ENCODE data around the gene MGMT.

DNA sequence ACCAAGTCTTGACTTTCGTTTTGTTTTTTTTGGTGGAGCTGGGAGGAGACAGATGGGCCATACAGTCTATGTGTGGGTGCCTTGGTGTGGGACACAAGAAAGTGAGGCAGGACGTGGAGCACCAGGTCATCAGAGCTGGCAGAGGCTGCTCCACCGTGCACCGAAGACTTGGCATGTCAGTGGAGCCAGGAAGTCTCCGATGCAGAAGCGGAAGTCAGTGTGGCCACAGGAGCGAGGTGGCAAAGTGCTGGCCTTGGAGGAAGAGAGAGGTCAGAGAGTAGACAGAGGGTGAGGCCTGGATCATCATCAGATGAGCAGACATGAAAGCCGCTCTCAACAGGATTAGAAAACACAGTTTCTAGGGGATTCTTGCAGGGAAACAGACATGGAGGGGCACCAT, 116.8 kb downstream of the MGMT start:
- TF ChIP-seq, protein P1, sequence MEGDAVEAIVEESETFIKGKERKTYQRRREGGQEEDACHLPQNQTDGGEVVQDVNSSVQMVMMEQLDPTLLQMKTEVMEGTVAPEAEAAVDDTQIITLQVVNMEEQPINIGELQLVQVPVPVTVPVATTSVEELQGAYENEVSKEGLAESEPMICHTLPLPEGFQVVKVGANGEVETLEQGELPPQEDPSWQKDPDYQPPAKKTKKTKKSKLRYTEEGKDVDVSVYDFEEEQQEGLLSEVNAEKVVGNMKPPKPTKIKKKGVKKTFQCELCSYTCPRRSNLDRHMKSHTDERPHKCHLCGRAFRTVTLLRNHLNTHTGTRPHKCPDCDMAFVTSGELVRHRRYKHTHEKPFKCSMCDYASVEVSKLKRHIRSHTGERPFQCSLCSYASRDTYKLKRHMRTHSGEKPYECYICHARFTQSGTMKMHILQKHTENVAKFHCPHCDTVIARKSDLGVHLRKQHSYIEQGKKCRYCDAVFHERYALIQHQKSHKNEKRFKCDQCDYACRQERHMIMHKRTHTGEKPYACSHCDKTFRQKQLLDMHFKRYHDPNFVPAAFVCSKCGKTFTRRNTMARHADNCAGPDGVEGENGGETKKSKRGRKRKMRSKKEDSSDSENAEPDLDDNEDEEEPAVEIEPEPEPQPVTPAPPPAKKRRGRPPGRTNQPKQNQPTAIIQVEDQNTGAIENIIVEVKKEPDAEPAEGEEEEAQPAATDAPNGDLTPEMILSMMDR (IDR thresholded peaks at IDR 0.05), result no peak
- TF ChIP-seq FOXJ3 (CRISPR knock-in tag; IDR thresholded peaks at IDR 0.05), result no peak
- no peak for TF ChIP-seq SMC3 (IDR thresholded peaks at IDR 0.05; ENCODE audit: low read depth, low read length)
- no peak for TF ChIP-seq REST (IDR thresholded peaks at IDR 0.05; ENCODE audit: low read depth, low read length)
- TF ChIP-seq POLR2AphosphoS5 (IDR thresholded peaks at IDR 0.05; ENCODE audit: low read depth, low read length), result no peak
- TF ChIP-seq IRF3 (IDR thresholded peaks at IDR 0.05; ENCODE audit: low read depth, low read length), result no peak
- no peak for TF ChIP-seq GABPA (IDR thresholded peaks at IDR 0.05; ENCODE audit: low read depth)
- TF ChIP-seq RCOR1 (IDR thresholded peaks at IDR 0.05; ENCODE audit: low read length), result no peak
- TF ChIP-seq, protein P2, sequence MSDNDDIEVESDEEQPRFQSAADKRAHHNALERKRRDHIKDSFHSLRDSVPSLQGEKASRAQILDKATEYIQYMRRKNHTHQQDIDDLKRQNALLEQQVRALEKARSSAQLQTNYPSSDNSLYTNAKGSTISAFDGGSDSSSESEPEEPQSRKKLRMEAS (IDR thresholded peaks at IDR 0.05; ENCODE audit: low read depth), result no peak
- TF ChIP-seq TCF12 (IDR thresholded peaks at IDR 0.05), result no peak
- TF ChIP-seq YY1 (IDR thresholded peaks at IDR 0.05; ENCODE audit: low read depth), result no peak
- TF ChIP-seq, protein P3, sequence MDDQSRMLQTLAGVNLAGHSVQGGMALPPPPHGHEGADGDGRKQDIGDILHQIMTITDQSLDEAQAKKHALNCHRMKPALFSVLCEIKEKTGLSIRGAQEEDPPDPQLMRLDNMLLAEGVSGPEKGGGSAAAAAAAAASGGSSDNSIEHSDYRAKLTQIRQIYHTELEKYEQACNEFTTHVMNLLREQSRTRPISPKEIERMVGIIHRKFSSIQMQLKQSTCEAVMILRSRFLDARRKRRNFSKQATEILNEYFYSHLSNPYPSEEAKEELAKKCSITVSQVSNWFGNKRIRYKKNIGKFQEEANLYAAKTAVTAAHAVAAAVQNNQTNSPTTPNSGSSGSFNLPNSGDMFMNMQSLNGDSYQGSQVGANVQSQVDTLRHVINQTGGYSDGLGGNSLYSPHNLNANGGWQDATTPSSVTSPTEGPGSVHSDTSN (IDR thresholded peaks at IDR 0.05), result no peak
- TF ChIP-seq FOXM1 (IDR thresholded peaks at IDR 0.05; ENCODE audit: low read depth), result no peak

All from SK-N-SH (cell line).